SK-N-SH treated with all-trans-retinoic acid at 6 μM for 48 hours (cell line): ENCODE results near the gene TSC1.

Source experiments
- BACH2 ChIP-seq: fragments of 250-450 bp; sonication (Bioruptor Pico); IDR thresholded peaks from 2 replicates; pipeline ENCODE4 v1.9.0; 2021; ENCODE audit warnings: mild to moderate bottlenecking, borderline replicate concordance
- CREB5 ChIP-seq: fragments of 250-450 bp; sonication (Bioruptor Pico); IDR thresholded peaks from 2 replicates; pipeline ENCODE4 v1.5.1; 2020; ENCODE audit warnings: low read depth, mild to moderate bottlenecking, moderate library complexity
- CSRNP3 ChIP-seq: fragments of 250-450 bp; sonication (Bioruptor Pico); IDR thresholded peaks from 2 replicates; pipeline ENCODE4 v1.5.1; 2021; ENCODE audit warnings: mild to moderate bottlenecking, moderate library complexity
- ISL1 ChIP-seq: fragments of 250-450 bp; sonication (Bioruptor Pico); IDR thresholded peaks from 2 replicates; pipeline ENCODE4 v2.1.2; 2022; ENCODE audit warnings: mild to moderate bottlenecking, moderate library complexity
- PATZ1 ChIP-seq: fragments of 250-450 bp; sonication (Bioruptor Pico); IDR thresholded peaks from 2 replicates; pipeline ENCODE4 v1.8.0; 2020; ENCODE audit warnings: mild to moderate bottlenecking, moderate library complexity, borderline replicate concordance
- PPARA ChIP-seq: fragments of 250-450 bp; sonication (Bioruptor Pico); IDR thresholded peaks from 2 replicates; pipeline ENCODE4 v1.5.0; 2020; ENCODE audit warnings: mild to moderate bottlenecking, borderline replicate concordance
- SNAI2 ChIP-seq: fragments of 250-450 bp; sonication (Bioruptor Pico); IDR thresholded peaks from 2 replicates; pipeline ENCODE4 v1.5.0; 2020; ENCODE audit warnings: mild to moderate bottlenecking, moderate library complexity
- TSHZ2 ChIP-seq: fragments of 250-450 bp; sonication (Bioruptor Pico); IDR thresholded peaks from 2 replicates; pipeline ENCODE4 v1.5.0; 2020; ENCODE audit warnings: mild to moderate bottlenecking, moderate library complexity
- ZFP3 ChIP-seq: fragments of 250-450 bp; sonication (Bioruptor Pico); IDR thresholded peaks from 2 replicates; pipeline ENCODE4 v1.5.0; 2020; ENCODE audit warnings: mild to moderate bottlenecking, moderate library complexity
- ZFP30 ChIP-seq: fragments of 450-650 bp; formaldehyde crosslinking; IDR thresholded peaks from 2 replicates; pipeline ENCODE4 v1.5.0; 2022; ENCODE audit warnings: mild to moderate bottlenecking, moderate library complexity
- ZNF565 ChIP-seq: fragments of 450-650 bp; formaldehyde crosslinking; conservative IDR thresholded peaks from 2 replicates; pipeline ENCODE4 v1.5.0; 2020; ENCODE audit warnings: low read depth, mild to moderate bottlenecking, moderate library complexity
- ZNF70 ChIP-seq: fragments of 450-650 bp; formaldehyde crosslinking; IDR thresholded peaks from 2 replicates; pipeline ENCODE4 v1.5.0; 2020; ENCODE audit warnings: mild to moderate bottlenecking, moderate library complexity

GRCh38 chr9:132873403-132873802 is 71.0 kb downstream of the TSC1 start:
- TF ChIP-seq ZFP30 (no peak), BACH2 (CRISPR knock-in tag) (no peak), CREB5 (CRISPR knock-in tag) (no peak), PATZ1 (CRISPR knock-in tag) (no peak), SNAI2 (CRISPR knock-in tag) (no peak), ISL1 (CRISPR knock-in tag) (no peak), CSRNP3 (CRISPR knock-in tag) (no peak), ZFP3 (CRISPR knock-in tag) (no peak), ZNF565 (no peak), PPARA (CRISPR knock-in tag) (no peak), ZNF70 (CRISPR knock-in tag) (no peak), TSHZ2 (no peak)
